GM18861 (cell line): Measurements from ENCODE around the gene LEKR1.
"Not testable (repeated sequence)": the region's sequence is repeated elsewhere in the genome, so short reads cannot be mapped to it uniquely, and the experiment has no call there.

Source experiments
- ATAC-seq: cut with Tn5 transposase; IDR thresholded peaks from one replicate; pipeline ENCODE4 v1.9.1; 2021; ENCODE audit not compliant: unreplicated experiment

The LEKR1 gene

DNA sequence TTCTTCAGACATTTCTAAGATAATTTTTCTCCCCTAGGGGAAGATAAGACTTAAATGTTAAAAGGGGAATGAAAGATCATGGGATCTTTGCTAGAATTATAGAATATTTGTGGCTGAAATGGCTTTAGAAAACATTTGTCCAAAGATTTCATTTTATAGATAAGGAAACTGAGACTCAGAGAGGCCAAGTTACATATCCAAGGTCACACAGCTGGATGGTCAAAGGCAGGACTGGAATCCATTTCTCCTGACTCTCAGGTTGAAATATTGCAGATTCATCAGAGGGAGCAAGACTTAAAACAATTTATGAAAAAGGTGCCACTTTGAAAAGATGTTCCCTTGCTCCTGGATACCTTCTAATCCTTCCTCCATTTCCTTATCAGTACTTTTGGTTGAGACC is 19.5 kb upstream of the LEKR1 start:
- ATAC-seq, result no peak

DNA sequence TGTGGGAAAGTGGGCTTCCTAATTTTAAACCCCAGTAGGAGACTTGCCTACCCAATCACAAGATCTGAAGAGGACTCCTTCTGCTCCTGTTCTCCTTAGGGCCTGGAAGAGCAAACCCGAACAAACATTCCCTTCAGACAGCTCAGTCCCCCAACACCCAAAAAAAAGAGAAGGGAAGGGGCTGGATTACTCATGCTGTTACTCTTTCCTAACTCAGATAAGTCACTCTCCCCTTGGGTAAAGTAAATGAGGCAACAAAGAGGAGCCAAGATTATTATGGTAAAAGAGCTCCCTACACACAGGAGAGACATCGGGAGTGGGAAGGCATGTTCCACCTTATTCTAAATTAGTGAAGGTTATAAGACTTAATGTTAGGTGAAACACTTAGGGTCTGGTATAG is 18.1 kb upstream of the LEKR1 start:
- no peak for ATAC-seq

DNA sequence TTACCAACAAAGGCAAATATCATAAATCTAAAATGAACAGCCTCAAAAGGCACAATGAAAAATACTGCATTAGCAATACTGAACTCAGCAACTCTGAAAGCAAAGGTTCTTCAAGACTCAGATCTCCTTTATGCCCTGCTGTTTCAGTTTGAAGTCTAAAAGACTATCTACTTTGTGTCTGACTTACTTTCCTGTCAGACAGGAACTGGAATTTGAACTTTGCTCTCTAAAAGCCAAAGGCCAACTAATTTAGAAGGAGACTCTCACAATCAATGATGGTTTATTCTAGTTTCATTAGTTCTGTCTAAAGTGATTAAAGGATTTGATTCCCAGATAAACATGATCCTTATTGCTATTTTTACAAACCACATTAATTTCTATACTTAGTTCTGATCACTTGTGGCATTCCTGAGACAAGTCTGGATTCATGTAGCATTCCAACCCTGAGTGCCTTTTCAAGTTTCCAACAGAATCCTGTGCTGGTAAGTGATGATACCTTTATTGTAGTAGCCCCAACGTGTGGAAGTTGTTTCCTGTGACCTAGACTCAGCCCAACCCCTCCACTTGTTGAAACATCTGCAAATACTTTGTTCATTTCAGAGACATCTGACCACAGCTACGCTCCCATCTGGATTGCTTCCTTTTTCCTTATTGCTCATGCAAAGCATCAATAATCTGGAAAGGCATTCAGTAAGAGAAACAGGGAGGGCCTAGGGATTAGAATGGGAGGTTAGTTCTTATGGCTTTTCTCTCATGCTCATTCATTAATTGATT is 14.9 kb upstream of the LEKR1 start:
- ATAC-seq, result no peak

DNA sequence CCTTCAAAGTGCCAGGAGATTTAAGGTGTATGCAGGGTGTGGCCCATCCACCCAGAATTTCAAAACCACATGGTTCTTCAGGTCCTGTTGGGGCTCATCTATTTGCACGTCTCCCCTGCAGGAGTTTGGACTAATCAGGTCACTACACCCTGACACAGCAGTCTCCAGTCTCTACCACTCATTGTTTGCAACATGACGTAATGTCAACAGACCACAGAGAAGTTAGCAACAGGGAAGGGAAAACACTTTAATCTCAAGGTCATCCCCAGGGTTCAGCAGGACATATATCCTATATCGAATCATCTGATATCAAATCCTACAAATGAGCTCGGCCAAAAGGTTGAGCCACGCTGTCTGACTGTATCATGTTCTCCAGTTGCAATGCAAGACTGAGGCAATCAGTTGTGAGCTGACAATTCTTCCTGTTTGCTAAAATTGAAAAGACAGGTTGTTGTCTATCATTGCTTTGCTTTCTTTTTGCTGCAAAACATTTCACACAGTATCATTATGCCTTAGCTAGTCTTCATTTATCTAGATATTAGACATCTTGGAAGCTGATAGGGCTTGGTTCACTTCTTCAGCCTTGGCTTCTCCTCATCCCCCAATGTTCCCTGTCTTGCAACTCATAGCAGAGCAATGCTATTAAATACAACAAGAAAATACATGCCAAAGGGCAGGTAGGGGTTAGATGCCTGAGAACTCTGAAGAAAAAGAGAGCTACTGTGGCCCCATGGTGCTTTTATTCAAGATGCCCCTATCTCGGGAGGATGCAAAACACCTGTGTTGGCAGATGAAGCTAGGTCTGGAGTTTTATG is 13.4 kb upstream of the LEKR1 start:
- no peak for ATAC-seq

DNA sequence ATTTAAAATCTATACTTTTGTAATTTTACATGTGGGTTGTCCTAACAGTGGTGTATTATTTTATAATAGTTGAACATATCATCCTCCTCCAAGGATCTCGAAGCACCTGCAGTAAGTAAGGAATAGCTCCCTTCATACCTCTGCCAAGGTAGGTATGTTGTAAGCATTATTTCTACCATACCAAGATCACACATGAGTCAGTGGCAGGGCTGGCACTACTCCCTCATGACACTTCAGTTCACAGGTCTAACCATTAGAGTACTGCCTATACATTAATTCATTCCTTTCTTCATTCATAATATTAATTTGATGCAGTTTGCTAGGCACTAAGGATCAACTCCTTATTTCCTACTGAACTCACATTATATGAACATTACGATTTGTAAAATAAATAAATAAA is 11.9 kb upstream of the LEKR1 start:
- no peak for ATAC-seq

DNA sequence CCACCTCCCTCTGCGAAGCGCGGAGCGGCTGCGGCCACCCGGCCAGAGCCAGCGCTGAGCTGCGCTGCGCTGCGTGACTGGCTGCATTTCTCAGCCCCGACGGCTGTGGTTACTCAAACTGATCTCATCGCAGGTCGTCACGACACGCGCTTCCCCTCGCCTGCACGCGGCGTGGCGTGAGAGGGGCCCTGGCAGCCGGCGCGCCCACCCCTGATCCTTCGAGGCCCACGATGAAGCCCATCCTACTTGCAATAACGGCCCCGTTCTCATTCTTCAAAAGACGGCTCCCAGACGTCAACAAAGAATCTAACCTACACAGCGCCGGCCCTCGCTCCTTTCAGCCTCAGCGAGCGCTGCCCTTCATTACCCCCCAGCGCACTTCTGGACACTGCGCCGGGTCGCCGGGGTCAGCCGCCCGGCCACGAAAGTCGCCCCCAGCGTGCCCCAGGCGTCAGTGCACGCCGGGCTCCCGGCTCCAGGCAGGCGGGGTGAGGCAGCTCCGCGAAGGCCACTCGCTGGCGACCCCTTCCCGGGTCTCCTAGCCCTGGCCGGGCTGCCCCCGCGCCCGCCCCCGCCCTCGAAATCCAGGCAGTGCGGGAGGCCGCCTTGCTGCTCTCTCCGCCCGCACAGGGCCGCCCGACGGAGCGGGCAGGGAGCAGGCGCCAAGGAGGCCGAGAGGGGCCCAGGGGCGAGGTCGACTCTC is 9.9 kb upstream of the LEKR1 start:
- peak; percentile 0 for ATAC-seq

DNA sequence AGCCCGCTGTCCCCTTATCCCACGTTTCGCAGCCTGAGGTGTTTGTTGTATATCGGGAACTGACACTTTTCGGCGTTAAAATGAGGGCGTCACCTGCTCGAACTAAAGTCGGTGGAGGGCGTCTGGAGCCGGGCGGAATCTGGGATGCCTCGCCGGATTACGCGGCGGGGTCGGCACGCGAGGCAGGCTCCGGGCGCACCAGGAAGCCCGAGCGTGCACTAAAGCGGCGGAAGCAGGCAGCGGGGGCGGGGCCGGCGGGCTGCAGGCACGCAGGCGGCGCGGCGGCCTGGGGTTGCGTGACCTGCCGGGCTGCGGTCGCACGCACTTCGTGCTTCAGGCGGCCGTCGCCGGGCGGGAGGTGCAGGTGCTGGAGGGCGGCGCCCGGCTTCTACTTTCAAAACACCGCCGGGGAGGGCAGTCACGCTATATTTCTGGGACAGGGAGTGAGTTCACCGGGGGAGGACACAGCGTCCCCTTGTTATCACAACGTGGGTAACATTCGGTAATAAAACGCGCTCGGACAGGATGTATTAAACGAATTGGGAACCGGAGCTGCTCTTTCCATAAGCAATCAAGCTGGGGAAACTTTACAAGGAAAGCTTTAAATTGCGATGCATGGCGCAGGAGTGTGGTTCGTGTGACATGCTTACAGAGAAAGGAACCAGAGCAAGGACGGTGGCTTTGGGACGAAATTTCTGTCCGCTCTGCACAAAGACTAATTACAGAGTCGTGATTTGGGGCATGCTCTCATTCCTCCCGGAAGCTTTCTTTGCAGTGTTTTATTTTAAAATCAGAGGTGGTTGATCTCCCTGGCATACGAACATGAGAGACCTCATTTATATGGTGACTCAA is 9.1 kb upstream of the LEKR1 start:
- ATAC-seq, result peak; percentile 57

DNA sequence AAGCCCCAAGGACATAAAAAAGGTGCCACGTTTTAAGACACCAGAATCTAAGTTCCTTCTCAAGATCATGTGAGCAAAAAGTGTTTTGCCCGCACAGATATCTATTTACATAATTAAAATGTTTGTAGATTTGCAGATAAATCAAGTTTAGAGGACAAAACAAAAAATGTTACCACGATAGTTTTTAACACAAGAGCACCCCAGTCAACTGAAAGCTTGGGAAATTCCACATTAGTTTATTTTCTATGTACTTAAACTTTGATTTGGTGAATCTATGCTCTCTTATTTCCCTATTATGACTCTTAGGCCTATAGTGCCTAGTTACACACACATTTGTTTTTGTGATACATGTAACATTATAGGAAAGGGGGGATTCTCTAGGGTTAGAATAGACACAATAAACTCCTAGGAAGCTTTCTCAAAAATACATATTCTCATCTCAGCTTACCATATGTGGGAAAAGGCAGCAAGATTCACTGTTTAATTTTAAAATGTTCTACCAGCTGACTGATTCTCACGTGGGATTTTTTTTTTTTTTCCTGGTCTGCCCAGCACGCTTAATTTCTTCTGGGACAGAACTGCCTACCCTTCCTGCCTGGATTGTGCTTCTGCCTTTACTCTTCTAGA is 8.4 kb upstream of the LEKR1 start:
- no peak for ATAC-seq

DNA sequence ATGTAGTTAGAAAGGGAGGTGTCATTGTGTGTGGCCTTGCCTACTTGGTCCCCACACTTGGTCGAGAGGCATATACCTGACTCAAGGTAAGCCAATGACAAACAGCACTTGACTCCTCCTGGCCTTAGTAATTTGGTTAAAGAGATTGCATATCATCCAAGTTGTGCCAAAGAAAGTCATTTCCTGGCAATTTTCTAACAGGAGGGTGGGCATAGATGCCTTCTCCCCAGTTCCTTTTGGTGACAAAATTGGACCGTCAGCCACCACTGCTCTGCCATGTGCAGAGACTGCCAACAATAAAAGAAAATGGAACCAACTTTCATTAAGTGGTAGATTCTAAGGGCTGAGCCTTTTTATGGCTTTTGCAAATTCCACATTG is 7.9 kb upstream of the LEKR1 start:
- no peak for ATAC-seq

DNA sequence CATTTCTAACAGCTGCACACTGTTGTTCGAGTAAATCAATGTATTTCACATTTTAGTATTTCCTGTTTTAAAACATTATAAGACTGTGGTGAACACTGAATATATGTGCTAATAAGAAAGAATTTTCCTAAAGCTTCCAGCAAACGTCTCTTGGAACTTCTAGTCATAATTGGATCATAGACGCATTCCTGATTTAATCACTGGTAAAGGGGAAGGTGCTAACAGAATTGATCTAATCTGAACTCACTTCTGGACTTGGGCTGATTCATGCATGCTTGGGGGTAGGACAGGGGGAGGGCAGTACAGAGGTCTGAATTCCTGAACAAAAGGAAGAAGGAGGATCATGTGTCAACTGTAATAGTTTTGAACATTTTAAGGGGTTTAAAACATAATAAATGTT is 7.3 kb upstream of the LEKR1 start:
- ATAC-seq, result no peak

DNA sequence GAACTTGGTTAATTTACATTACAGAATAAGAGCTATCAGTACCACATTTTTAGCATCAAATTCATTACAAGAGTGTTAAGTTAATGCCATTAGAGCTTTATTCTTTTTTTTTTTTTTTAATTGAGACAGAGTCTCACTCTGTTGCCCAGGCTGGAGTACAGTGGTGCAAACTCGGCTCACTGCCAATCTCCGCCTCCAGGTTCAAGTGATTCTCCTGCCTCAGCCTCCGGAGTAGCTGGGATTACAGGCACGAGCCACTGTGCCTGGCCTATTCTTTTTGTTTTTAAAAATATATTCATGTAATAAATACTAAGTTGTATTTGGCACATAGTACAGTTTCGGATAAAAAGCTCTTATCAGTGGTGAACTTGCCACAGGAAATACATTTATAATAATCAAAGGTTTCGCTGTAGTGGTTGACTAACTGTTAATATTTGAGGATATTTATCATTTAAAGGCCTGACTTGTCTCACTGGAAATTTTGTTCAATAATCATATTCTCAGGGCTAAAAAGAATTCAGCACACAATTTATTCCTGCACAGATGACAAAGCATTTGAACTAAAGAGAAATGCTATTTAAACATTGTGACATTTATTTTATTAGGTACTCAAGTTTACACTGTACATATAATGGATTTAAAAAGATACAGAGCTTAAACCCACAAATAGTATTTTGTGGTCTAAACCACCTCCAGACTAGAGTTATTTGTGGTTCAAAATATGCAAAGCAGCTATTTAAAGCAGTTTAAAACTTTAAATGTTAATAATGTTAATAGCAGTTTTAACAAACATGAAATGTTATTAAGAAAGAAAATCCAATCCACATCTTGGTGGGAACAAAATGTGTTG is 6.1 kb upstream of the LEKR1 start:
- ATAC-seq, result peak; percentile 18

DNA sequence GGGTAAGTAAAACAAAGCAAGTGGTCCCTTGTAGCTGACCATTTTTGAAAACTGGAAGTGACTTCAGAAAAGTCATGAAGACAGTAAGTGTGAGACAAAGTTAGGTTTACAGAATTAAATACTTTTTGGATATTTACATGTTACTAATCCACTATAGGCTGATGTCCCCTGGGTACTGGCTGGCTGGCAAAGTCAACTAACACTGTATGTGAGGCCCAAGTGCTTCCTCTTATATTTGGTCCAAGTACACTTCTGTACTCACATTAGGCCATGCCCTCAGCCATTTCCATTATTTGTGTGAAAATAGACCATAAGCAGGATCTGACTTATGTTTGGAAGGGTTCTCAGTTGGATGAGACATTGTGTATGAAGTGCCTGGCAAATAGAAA is 5.5 kb upstream of the LEKR1 start:
- ATAC-seq, result peak; percentile 34

DNA sequence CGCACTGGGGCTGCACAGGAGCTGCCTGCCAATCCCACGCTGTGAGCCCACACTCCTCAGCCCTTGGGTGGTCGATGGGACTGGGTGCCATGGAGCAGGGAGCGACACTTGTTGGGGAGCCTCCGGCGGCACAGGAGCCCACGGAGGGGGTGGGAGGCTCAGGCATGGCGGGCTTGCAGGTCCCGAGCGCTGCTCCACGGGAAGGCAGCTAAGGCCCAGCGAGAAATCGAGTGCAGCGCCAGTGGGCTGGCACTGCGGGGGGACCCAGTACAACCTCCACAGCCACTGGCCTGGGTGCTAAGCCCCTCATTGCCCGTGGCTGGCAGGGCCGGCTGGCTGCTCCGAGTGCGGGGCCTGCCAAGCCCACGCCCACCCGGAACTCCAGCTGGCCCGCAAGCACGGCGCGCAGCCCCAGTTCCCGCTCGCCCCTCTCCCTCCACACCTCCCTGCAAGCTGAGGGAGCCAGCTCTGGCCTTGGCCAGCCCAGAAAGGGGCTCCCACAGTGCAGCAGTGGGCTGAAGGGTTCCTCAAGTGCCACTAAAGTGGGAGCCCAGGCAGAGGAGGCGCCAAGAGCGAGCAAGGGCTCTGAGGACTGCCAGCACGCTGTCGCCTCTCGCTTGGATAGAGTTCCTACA is 3.4 kb upstream of the LEKR1 start:
- ATAC-seq, result not testable (repeated sequence)

DNA sequence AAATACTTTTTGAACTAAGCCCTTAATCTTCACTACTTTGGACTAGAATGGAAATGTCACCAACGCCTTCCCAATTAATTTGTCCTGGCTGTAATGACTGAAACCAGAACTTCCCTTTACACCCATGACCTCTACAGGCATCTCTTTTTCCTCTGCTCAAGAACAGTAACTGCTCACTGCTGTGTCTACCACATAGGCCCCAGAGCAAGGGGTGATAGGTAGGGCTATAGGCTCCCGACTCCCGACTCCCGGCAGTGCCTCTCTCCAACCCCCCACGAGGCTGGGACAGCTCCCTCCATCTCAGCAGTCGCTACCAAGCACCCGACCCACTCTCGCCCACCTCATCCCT is 384 bp upstream of the LEKR1 start:
- ATAC-seq, result peak; percentile 17

DNA sequence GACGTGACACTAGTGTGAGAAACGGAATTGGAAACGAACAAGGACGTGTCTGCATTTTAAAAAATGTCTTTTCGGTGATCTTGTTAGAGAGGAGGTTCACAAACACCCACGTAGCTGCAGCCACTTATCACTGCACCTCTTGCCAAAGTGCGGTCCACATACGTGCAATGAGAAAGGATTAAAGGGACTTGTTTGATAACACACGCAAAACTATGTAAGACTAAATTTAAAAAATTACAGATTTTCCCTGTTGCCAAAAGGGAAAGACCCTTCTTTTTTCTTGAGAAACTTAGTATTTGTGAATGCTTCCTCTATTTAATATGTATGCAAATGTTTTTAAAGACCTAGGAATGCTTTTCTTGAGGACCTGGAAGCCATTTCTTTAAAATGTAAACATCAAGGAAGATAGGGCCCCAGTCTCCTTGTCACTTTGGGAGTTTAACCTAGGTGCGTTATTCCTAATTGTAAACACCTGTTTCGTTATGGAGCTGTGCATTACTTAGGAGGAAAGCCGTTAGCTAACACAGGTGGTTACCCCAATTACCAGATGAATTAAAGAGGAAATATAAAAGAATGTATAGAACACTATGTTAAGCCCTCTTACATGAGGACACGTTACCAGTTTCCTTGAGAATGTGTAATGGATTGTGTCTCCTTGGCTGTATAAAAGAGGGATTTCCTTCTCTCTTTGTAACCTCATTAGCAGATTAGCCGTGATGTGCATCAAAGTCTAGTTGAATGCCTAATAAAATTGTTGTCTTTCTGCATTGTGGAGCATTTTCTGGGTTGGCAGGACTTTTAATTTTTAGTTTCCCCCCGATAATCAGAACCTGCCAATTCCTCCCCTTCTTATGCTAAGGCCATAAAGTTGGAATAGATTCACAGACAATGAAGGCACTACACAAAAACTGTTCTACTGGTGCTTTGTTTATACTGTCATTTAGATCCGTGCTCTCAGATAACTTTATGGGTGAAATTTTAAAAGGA is 1.0 kb downstream of the LEKR1 start:
- ATAC-seq, result no peak

DNA sequence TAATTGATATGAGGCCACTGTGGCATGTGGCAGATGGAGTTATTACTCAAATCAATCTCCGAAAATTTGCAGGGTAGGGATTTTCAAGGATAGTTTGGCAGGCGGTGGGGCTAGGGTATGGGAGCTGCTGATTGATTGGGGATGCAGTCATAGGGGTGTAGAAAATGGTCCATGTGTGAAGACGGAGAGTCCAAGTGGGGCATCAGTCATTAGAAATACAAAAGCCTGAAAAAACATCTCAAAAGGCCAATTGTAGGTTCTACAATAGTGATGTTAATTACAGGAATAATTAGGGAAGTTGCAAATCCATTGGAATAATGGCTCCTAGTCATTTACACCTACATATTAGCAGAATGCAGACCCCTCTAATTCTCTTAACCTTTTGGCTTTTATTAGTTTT is 4.9 kb downstream of the LEKR1 start:
- no peak for ATAC-seq

DNA sequence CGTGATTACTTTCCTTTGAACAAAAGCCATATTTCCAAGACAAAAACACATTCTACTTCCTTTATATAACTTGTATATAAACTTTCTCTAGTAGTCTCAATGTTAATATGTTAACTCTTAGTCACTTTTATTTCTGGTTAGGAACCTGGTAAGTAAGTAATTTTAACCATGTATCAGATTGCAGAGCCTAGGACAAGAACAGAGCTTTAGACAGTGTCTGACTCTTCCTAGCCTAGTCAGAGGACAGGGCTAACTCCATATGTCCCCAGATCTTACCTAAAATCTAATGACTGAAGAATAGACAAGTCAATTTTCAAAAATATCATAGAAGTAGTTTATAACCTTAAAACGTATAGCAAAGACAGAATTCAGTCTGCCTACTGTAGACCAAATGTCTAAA is 8.3 kb downstream of the LEKR1 start:
- ATAC-seq, result no peak

DNA sequence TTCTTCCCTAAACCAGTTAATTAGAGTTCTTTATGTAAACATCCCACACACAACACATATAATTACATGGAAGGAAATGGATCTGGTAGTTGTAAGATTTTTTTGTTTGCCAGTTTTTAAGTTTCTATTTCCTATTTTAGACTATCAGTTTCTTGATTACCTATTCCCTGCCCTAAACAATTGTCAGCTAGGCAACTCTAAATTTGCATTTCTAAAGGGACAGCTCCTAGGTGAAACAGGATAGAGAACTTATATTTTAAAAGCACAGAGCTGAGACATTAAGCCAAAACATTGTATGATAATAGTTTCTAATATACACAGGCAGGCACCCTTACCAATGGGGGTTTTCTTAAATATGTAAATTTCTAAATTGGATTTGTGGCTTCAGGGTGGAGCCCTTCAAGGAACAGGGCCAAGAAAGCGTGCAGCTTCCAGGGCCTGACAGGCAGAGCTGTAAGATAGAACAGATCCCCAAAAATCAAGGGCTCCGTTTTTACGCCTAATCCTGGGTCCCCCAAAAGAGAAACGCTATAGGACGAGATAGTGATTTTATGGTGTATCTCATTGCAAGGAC is 8.9 kb downstream of the LEKR1 start:
- no peak for ATAC-seq
